T-helper 1 cell (primary cell): Measurements from ENCODE around the gene FAM78A.
"Not testable (repeated sequence)": the region's sequence is repeated elsewhere in the genome, so short reads cannot be mapped to it uniquely, and the experiment has no call there.

Experiments
- DNase-seq, 5 donors: peaks; one replicate each; pipeline ENCODE4 v3.0.0-alpha.2; 2012 to 2020

Gene FAM78A

DNA sequence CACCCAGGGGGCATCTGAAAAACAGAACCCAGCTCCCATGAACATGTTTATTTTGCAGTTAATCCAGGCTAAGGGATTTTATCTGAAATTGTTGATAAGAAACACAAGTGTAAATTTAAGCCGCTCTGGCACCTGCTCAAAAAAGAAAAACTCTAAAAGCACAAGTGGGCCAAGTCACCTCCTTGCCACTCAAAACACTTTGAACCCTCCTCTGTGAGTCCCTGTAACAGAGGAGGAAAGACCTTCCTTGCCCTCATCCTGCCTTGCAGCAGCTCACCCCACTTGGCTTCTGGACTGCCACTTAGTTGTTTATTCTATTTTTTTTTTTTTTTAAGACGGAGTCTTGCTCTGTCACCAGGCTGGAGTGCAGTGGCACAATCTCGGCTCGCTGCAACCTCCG, 39.5 kb downstream of the FAM78A start:
- no peak for DNase-seq

DNA sequence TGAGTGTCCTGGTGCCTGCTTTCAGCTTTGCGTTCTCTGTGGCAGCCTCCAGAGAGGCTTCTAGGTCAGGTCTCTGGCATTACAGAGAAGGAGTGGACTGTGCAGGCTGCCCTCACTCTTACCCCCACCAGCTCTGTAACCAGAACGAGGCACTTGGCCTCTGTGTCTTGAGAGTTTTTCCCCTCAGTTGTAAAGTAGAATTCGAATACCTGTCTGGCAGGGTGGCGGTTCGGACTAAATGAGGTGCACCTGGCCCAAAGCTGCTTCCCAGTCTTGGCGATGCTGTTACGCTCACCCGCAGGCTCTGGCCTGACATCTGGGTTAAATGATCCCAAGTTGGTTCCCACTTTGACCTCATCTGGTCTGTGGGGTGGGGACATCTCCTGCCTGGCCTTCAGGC, 40.1 kb downstream of the FAM78A start:
- DNase-seq = no peak

DNA sequence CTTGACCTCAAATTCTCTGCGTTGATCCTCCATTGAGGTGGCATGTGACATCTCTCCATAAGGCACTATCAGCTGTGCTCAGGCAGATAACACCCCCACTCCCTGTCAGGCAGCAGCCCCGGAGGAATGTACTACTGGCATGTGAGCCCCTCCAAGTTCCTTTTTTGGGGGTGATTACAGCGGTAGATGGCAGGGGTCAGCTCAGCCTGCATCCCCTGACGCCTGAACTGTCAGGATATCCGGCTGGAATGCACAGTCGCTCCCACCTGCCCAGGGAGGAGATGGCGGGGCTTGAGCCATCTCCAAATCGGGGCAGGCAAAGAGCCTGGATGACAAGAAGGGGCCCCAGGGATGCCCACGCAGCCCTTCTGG, 40.8 kb downstream of the FAM78A start:
- DNase-seq = no peak

DNA sequence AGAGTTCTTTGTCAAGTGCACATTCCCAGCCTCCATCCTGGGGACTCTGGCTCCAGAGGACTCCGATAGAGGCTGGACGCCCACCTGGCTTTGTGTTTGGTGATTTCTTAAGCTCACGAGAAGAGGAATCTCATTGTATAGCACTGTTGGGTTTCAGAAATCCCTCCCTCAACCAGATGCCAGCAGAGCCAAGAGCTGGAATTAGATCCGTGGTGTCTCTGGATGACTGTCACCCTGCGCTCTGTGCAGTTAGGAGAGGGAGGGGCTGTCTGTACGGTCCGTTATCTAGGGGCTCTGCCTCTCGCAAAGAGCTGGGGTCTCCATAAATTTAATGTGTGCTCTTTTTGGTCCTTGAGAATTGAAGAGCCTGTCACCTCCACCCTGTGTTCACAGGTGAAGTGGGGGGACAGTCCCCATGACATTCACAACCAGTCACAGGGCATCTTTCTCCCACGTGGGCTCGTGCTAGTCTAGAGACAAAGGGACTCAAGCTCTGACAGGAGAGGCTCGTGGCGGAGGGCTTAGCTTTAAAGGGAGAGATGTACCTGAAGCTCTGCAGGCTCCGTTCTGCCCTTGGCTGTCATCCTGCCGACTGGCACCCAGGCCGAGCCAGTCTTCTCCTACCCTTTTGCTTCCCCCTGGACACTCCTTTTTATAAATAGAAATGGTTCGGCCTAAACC, 41.4 kb downstream of the FAM78A start:
- DNase-seq = no peak

DNA sequence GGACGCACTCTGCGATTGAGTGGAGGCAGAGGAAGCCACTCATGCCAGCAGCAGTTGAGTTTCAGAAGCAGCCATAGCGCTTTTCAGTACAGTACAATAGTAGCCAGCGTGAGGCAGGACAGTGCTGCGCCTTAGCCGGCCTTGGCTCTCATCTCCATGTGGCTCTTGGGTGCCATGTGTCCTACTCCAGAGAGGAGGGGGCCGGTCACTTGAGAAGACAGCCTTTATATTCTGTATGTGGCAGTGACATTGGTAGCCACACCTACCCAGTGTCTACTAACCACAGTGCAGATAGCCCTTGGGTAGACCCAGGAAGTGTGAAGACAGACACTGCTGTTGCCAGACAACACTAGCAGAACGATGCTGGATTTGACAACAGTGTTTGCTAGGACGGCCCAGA, 42.3 kb downstream of the FAM78A start:
- DNase-seq = peak in 1 of 5 donors; percentile 53

DNA sequence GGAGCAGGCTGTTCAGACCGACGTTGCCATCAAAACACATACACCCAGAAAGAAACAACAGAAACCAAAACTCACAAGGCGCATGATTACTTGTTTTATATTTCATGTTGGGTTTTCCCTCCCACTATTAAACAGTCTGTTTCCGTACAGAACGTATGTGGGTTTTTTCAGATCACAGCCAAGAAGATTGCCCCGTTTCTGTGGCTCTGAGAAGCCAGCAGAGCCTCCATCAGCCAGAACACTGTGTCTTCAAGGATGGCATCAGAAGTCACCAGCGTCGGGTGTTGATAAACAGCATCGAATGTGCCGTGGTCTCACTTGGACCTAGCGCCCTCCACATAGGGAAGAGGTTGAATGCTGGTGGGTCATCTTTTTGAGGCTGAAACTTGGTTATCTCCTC, 42.8 kb downstream of the FAM78A start:
- DNase-seq = peak in 1 of 5 donors; percentile 36

DNA sequence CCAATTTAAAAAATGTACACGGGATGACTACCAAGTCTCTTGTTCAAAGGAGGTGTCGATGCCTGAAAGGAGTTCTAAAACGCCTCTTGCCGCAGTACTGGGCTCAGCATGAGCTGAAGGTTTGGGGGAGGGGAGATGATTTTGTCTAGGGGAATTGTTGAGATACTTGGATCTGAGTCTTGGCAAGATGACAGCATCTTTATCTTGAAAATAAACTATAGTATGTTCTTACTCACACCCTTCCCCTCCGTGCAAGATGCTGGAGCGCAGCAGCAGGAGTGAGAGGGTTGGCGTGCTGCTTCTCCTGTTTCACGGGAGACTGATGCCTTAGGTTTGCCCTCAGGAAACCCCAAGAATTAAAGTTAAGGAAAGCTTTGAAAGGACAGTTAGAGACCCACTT, 47.3 kb downstream of the FAM78A start:
- DNase-seq = no peak

DNA sequence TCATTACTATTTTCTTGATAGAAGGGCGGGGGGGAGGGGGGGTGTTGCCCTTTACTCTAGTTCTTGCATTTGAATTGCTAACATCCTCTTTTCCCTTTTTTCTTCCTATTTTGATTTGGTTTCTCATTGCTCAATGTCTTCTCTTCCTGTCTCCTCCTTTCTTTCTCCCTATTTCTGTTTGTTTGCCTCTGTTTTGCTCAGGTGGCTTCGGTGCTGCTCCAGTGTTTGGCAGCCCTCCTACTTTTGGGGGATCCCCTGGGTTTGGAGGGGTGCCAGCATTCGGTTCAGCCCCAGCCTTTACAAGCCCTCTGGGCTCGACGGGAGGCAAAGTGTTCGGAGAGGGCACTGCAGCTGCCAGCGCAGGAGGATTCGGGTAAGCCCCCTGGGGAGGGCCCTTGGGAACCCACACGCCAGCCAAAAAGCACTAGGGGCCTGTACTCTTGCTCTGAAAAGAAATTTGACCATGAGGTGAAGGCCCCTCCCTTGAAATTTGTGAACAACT, 48.3 kb downstream of the FAM78A start:
- DNase-seq = no peak

DNA sequence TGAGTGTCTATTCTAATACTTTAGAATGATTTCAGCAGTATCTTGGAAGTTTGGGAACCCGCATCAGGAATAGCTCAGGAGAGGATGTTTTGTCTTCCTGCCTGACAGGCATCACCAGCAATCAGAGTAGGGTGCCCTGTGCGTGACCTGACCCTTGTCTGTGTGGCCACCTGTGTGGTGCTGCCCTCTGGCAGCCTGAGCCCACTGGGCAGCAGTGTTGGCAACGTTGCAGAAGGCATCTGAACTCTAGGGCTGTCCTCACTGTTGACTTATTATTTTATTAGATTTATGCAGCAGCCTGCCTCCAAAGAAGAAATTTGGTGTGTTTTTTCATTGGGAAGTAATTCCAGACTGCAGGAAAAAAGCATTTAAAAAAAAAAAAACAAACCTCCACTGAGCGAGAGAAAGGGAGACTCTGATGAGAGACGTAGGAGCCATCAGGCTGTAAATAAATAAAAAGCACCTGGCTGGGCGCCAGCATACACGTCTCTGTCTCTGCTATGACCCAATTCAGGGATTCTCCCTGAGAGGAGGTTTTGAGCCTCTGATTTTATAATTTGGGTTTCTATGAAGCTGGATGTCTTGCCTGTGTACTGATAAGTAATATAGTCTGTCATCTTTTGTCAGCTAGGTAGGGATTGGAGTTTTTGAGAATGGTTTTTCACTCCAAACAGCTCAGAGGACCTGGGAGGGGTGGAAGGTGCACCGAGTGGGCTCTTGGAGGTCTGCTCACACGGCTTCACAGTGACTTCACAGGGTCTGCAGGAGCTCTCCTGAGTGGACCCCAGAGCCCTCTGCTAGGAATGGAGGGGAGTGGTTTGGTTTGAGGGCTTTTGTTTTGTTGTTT, 49.0 kb downstream of the FAM78A start:
- DNase-seq = no peak

DNA sequence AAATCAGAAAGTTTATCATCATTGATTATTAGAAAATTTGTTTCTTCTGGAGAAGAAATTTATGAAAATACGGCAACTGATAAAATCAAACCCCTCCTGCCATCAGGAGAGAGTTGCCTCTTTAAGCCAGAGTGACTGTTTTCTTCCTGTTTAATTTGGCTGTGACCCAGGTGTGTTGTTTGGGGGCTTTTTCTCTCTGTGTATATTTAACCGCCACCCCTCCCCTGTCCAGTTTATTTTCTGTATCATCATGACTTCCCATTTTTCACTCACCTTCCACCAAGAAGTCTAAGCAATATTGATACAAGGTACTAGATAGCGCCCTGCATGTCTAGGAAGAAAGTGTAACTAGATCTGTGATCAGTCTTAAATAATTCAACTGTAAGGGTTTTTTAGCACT, 50.1 kb downstream of the FAM78A start:
- DNase-seq = no peak

DNA sequence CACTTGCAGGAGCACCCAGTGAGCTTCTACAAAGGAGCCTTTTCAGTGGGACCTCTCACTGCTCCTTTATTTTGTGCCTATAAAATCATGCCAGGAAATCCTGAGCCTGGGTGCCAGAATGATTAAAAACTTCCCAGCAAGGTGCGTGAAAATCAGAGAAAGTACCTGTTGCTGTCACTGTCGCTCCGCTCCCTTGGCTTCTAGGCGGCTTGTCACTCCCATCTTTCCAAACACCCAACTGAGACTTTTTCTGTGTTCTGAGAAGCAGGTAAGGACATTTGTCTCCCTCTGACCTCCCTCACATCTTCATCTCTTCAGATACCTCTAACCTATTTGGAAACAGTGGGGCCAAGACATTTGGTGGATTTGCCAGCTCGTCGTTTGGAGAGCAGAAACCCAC, 53.9 kb downstream of the FAM78A start:
- no peak for DNase-seq

DNA sequence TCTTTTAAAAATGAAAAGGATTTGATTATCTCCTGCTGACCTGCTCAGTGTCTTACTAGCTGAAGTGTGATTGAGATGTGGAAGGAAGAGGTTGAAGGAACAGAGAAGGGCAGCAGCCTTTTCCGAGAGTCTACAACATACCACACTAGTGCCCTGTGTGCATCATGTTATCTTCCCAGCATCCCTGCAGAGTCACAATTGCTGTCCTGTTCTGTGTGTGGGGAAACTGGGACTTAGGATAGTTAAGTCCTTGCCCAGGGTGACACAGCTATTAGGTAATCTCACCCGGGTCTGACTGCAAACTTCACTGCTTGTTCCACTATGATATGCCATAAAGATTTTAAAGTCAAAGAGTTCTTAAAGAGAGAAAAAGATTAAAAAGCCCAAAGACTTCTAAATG, 55.8 kb downstream of the FAM78A start:
- no peak for DNase-seq

DNA sequence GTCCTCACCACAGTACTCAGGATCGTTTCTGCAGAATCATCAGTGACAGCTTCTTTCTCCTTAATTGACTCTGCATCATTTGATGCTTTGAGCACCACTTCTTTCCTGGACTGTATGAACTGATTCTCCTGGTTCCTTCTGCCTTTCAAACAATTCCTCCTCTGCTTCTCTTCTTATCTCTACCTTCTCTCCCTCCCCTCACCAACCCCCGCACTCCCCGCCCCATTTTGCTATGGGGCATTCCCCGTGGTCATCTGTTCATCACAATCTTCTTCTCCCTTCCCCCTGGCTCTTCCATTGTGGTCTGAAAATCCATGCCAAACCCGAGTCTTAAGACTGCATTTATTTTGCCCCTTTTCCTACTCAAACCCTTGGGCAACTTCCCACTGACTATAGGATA, 57.9 kb downstream of the FAM78A start:
- DNase-seq = no peak

DNA sequence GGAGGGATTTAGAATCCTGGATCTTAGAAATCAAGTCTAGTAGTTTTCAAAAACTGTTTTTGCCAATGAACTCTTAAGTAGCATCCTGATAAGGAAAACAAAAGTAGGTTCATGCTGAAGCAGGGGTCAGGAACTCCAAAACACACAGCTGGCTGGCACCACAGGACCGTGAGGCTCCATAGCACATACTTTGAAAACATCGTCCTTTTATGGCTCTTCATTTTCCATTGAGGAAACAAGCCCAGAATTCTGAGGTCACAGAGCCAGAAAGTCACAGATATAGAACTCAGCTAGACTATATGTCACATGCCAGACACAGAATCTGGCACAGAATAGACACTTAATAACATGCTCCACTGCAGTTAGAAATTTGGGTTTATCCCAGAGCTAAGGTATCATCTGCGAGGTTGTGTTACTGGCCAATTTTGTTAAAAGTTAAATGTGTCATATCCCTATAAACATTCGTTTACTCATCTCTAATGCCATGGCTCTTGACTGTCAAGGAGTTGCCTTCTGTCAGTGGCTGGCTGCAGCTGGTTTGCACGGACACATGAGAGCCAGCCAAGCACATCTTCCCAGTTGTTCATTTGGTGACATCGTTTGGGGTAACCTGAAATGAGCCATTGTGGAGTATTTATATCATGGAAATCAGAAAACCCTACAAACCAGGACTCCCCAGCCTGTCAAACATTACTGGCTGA, 58.8 kb downstream of the FAM78A start:
- DNase-seq = no peak

DNA sequence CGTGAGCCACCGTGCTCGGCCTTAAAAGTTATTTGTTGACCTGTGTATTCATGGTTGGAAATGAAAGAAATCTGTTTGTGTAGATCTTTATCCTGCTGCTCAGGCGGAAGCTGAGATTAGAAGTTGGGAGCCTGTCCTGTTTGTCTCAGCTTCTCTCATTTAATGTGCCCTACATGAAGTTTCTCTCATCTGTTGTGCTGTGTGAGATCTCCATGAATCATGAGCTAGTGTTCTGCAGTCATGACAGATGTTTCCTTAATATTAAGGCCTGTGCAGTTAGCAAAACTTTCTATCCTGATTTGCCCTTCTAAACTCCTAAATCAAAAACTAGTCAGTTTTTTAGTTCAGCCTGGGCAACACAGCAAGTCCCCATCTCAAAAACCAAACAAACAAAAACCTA, 59.5 kb downstream of the FAM78A start:
- DNase-seq = no peak

DNA sequence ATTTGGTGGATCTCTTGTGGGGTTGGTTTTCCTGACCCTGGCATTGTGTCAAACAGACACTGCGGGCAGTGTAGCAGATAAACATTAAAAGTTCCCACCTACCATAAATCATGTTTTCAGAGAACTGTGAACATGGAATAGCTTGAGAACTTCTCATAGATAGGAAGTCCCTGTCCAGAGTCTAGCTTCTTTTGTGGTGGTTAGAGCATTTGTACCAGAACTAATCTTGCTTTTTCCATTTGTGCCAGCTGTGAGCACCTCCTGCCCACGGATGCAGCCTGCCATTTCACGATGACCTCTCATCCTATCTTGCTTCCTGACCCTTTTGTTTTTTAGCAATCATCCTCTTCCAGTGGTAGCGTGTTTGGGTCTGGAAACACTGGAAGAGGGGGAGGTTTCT, 61.4 kb downstream of the FAM78A start:
- no peak for DNase-seq

DNA sequence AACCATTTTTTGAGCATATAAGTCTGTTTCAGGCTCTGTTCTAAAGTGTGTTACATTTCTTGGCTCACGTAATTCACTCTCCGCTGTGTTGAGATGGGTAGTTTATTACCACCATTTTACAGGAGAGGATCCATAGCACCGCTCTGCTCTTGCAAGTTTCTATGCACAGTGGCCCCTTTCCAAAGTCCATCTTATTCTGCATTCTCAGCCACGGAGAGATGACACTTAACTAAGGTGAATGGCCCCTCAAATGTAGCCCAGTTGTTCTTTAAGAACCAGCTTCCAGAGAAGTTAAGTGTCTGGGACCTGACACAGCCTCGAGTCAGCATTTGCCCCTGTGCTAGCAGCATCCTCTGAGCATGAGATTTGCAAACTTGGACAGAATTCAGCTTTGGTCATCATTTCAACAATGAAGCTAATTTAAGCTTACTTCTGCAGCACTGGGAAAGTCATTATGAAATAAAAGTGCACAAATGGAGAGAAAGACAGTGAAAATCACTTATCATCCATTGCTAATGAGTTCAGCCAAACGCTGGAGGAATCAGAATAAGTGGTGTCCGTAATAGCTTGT, 61.9 kb downstream of the FAM78A start:
- DNase-seq = no peak

DNA sequence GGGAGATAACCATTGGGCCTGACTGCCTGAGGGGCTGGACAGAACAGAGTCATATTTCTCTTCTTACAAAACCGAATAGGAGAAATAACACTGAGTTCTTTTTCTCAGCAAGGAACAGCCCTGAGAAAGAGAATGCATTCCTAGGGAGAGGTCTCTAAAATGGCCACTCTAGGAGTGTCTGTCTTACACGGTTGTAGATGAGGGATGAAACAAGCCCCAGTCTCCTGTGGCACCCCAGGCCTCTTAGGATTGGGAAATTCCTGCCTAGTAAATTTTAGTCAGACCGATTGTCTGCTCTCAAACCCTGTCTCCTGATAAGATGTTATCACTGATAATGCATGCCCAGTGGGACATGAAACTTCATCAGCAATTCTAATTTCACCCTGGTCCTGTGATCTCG, 64.4 kb downstream of the FAM78A start:
- DNase-seq = not testable (repeated sequence)
